Measurements from ENCODE around the gene MECP2. TPM values are rescaled to one million over a fixed set of nuclear protein-coding genes. Genes with fewer than 3 reads are reported as not detected.
"Not testable (repeated sequence)": the region's sequence is repeated elsewhere in the genome, so short reads cannot be mapped to it uniquely, and the experiment has no call there.

Gene MECP2
- 10 to 100 TPM in 11 of 12 donors, not detected in 1; 16.5 to 30.0 (median 19.2) TPM for polyA plus RNA-seq (ENCODE audit: insufficient read length in 12 of 12)
- long read RNA-seq, donor 1, full-length matches to known transcripts = 3 of 8 reads
- long read RNA-seq, donor 1, partial matches to known transcripts = 5 of 8 reads
- long read RNA-seq, donor 1, other reads (novel, unspliced or antisense) = 0 of 8 reads
- long read RNA-seq, donor 2, partial matches to known transcripts = 0 of 4 reads
- long read RNA-seq, donor 2, other reads (novel, unspliced or antisense) = 0 of 4 reads
- long read RNA-seq, donor 3, partial matches to known transcripts = 0 of 2 reads
- long read RNA-seq, donor 3, other reads (novel, unspliced or antisense) = 0 of 2 reads
- long read RNA-seq, donor 4, partial matches to known transcripts = 0 of 2 reads
- long read RNA-seq, donor 4, other reads (novel, unspliced or antisense) = 0 of 2 reads
- long read RNA-seq, donor 5, full-length matches to known transcripts = 7 of 7 reads
- long read RNA-seq, donor 5, partial matches to known transcripts = 0 of 7 reads
- long read RNA-seq, donor 5, other reads (novel, unspliced or antisense) = 0 of 7 reads
- long read RNA-seq, donor 6, full-length matches to known transcripts = 4 of 4 reads
- long read RNA-seq, donor 6, partial matches to known transcripts = 0 of 4 reads
- long read RNA-seq, donor 6, other reads (novel, unspliced or antisense) = 0 of 4 reads
- long read RNA-seq, donor 7, partial matches to known transcripts = 0 of 3 reads
- long read RNA-seq, donor 7, other reads (novel, unspliced or antisense) = 0 of 3 reads
- long read RNA-seq, donor 8, full-length matches to known transcripts = 5 of 13 reads
- long read RNA-seq, donor 8, partial matches to known transcripts = 8 of 13 reads
- long read RNA-seq, donor 8, other reads (novel, unspliced or antisense) = 0 of 13 reads
- long read RNA-seq, donor 9, full-length matches to known transcripts = 5 of 5 reads
- long read RNA-seq, donor 9, partial matches to known transcripts = 0 of 5 reads
- long read RNA-seq, donor 9, other reads (novel, unspliced or antisense) = 0 of 5 reads
- long read RNA-seq, donor 10, full-length matches to known transcripts = 6 of 6 reads
- long read RNA-seq, donor 10, partial matches to known transcripts = 0 of 6 reads
- long read RNA-seq, donor 10, other reads (novel, unspliced or antisense) = 0 of 6 reads
- long read RNA-seq, donor 11, full-length matches to known transcripts = 6 of 6 reads
- long read RNA-seq, donor 11, partial matches to known transcripts = 0 of 6 reads
- long read RNA-seq, donor 11, other reads (novel, unspliced or antisense) = 0 of 6 reads

- peak; percentile 91 for DNase-seq
Observed at GRCh38 chrX:154097589-154098541, at the start of gene MECP2. Gene MECP2, minus strand, starts transcription at chrX:154097717.

- not testable (repeated sequence) for DNase-seq
Observed at GRCh38 chrX:154144010-154144409, 46.5 kb upstream of the MECP2 start, which contains the start of gene OPN1LW. Gene OPN1LW, plus strand, starts transcription at chrX:154144243. Its CDS starts 41 bp downstream, at chrX:154144284.

- DNase-seq = no peak
Observed at GRCh38 chrX:154142950-154143745, 45.6 kb upstream of the MECP2 start.

GRCh38 chrX:154142386-154142785 is 44.9 kb upstream of the MECP2 start:
- DNase-seq = no peak

- DNase-seq = no peak
Observed at GRCh38 chrX:154140742-154141141, 43.2 kb upstream of the MECP2 start.

GRCh38 chrX:154140206-154140605 is 42.7 kb upstream of the MECP2 start:
- DNase-seq = no peak

- DNase-seq = no peak
Observed at GRCh38 chrX:154138857-154139256, 41.3 kb upstream of the MECP2 start.

GRCh38 chrX:154136627-154137161 is 39.2 kb upstream of the MECP2 start:
- peak; percentile 44 for DNase-seq

- DNase-seq = no peak
Observed at GRCh38 chrX:154135458-154136229, 38.1 kb upstream of the MECP2 start.

GRCh38 chrX:154132366-154132765 is 34.8 kb upstream of the MECP2 start:
- DNase-seq = no peak

- no peak for DNase-seq
Observed at GRCh38 chrX:154131955-154132354, 34.4 kb upstream of the MECP2 start.

GRCh38 chrX:154126101-154126500 is 28.6 kb upstream of the MECP2 start:
- DNase-seq = no peak

GRCh38 chrX:154125391-154126040 is 28.0 kb upstream of the MECP2 start:
- no peak for DNase-seq

- DNase-seq = no peak
Observed at GRCh38 chrX:154123241-154124219, 26.0 kb upstream of the MECP2 start.

- no peak for DNase-seq
Observed at GRCh38 chrX:154121961-154122360, 24.4 kb upstream of the MECP2 start.

- no peak for DNase-seq
Observed at GRCh38 chrX:154121207-154121606, 23.7 kb upstream of the MECP2 start.

- DNase-seq = no peak
Observed at GRCh38 chrX:154120567-154120966, 23.1 kb upstream of the MECP2 start.
